Kidney capillary endothelial cell (primary cell): ENCODE results near the gene RNF225.
"Not testable (repeated sequence)": the region's sequence is repeated elsewhere in the genome, so short reads cannot be mapped to it uniquely, and the experiment has no call there.

Source experiments
- DNase-seq: peaks from one replicate; pipeline ENCODE4 v3.0.0-alpha.2; 2018; ENCODE audit warnings: low spot score

Gene RNF225

GRCh38 chr19:58395220-58395978 lies at the start of gene RNF225:
Gene RNF225 (plus strand): TSS chr19:58395656. CDS start chr19:58396090, 434 bp downstream.
- DNase-seq: no peak

DNA sequence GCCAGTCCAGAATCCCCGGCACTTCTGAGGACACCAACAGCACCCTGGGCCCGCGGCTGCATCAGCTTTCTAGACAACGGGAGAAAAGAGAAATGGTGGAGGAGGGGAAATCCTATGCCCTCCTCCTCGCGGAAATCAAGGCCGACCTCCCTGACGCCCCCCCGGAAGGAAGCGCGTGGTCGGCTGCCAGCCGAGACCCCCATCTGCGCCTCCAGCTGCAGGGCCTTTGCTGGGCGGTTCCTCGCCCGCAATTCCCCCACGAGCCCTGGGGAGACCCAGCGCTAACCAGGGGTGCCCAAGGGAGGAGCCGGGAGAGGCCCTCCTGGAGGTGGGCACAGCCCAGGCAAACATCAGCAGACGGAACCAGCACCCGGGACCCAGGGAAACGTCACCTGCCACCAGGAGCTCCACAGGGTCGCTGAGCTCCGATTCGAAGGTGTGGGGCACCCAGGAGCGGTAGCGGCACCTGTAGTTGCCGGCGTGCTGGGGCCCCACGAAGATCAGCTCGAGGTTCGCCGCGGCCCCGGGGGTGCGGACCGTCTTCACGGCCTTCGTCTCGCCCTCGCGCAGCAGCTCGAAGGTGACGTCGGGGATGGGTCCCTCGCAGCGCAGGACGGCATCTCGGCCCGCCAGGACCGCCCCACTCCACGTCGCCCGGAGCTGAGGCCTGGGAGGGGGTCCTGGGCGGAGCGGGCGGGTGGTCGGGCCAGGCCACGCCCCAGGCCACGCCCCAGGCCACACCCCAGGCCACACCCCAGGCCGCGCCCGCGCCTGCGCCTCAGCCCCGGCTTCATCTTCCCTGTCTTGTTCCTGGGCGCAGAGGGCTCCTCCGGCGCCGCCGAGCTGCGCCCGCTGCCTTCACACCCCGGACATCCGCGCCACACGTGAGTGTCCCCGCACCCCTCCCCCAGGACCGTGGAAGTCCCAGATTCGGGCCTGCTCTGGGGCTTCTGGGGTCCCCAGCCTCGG lies 48.2 kb upstream of the RNF225 start:
- no peak for DNase-seq

DNA sequence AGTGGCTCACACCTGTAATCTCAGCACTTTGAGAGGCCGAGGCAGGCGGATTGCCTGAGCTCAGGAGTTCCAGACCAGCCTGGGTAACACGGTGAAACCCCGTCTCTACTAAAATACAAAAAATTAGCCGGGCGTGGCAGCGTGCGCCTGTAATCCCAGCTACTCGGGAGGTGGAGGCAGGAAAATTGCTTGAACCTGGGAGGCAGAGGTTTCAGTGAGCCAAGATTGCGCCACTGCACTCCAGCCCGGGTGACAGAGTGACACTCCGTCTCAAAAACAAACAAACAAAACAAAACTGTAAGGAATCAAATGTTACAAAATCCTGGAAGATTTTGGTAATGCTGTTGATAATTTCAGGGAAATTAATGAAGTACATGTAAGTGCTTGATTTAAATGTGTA lies 47.4 kb upstream of the RNF225 start:
- not testable (repeated sequence) for DNase-seq

GRCh38 chr19:58349590-58349989 lies 45.9 kb upstream of the RNF225 start:
- no peak for DNase-seq

DNA sequence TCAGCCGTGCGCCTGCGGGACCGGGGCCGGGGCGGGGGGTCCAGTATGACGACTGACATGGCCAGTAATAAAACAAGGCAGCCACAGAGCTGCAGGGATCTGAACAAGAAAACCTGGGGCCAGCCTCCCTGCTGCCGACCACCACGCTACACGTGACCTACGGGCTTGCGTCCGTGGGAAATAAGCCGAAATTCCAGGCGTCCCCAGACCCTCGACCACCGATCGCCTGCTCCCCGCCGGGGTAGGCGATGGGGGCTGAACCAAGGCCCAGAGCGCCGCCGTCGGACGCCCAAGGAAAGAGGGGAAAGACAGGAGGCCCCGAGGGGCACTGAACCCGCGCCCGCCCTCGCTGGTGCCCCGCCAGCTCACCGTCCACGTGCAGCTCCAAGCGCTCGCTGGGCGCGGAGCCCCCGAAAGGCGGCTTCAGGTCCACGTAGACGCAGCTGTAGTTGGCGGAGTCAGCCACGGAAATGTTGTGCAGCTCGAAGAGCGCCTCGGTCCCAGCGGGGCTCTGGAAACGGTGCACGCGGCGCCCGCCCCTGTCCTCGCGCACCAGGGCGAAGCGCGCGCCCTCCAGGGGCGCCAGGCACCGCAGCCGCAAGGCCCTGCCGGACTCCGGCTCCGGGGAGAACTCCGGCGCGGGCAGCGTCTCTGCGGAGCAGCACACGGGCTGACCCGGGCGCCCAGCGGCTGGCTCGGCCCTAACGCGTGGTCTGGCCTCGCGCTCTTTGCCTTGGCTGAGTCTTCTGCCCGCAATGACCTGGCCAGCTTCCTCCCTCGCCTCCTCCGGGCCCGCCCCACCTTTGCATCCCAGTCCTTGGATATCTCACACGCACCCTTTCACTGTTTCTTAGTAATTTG lies 45.2 kb upstream of the RNF225 start:
- DNase-seq: no peak

DNA sequence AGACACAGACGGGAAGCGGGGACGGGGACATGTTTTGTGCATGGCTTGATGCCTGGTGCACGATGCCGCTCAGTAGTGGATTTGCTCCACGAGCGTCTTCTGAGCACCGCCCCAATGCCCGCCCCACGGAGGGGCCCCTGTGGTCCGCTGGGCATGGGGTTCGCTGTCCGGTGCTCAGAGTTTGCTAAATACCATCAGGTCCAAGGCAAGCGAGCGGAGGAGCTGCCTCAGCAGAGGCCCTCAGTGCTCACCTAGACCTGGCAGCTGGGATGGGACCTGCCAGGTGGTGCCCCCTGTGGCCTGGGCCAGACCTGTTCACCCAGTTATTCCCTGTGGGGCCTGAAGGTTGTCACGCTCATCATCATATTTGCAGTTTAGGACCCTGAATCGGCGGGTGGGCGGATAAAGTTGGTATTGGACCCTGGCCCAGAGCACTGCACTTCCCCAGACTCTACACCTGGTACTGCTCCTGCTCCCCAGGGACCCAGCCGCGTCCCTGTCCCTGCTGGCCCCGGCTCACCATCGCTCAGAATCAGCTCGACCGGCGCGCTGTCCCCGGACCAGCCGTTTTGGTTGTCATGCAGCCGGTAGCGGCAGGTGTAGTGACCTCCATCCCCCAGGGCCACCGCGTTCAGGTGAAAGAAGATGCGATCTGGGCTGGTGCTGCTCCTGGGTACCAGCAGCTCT lies 44.4 kb upstream of the RNF225 start:
- DNase-seq: no peak

DNA sequence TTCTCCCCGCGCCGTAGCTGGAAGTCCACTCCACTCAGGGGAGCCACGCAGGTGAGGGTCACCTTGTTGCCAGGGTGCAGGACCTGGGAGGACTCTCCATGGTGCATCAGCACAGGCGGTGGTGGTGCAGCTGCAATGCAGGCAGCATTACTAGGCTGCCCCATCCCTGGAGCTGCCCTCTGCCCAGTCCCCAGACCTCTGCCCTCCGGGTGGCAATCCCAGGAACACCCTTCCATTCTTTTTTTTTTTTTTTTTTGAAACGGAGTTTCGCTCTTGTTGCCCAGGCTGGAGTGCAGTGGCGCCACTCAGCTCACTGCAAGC lies 43.9 kb upstream of the RNF225 start:
- DNase-seq: no peak

DNA sequence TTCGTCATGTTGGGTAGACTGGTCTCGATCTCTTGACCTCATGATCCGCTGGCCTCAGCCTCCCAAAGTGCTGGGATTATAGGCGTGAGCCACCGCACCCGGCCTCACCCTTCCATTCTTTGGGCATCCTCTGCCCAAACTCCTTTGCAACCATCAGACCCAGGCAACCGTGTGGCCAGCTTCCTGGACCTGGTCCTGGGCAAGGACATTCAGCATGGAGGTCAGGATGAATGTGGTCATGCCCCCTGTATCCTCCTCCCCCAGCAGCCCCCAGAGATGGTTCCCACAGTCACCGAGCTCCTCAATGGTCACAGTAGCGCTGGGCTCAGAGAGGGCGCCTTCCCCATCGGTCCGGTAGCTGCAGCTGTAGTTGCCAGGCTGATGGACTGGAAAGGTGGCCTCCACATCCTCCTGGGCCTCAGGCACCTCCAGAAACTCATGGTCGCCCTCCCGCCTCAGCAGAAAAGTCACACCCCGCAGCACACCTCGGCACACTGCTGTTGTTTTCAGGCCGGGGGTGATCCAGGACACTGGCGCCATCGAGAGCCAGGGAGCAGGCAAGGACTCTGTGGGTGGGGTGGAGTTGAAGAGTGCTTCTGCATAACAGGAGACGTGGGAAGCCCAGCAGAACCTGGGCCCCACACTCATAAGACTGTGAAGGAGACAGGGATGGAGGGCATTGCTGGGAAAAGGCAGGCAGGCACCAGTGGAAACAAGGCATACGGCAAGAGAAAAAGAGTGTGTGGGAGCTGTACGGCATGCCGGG lies 43.3 kb upstream of the RNF225 start:
- no peak for DNase-seq

DNA sequence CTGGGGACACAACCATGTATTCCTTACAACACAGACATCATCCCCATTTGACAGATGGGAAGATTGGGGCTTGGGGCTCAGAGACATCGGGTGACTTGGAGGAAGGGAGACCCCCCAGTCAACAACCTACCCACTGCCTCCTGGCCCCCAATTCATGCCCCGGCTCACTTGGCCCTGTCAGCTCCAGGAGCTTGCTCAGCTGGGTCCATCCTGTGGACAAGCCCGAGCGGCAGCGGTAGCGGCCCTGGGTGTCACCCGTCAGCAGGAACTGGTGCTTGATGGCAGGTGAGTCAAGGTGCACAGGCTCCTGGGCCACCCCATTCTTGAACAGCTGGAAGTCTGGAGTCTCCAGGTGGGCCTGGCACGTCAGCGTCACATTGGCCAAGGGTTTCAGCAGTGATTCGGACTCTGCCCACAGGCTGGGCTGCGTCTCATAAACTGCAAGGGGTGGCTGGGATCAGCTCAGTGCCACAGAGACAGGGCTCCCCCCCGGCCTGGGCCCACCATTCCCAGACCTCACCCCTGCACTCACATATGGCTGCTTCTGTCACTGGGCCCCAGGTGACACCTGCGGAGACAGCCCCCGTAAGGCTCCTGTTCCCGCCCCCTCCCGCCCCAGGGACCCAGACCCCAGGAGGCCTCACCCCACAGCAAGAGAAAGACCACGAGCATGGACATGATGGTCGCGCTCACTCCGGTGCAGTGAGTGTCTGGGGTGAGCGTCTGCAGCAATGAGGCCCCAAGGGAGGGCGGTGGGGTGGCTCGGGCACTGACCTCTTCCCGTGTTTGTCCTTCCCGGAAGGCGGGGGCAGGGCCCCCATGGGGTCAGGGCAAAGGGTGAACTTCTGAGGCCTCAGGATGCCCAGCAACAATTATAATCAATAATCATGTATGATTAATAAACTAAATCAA lies 42.4 kb upstream of the RNF225 start, which contains the start of gene A1BG:
TSS of gene A1BG (minus strand) at position 733 of the 912 bp plus-strand sequence. CDS start at position 678, 55 bp downstream.
- DNase-seq: no peak

DNA sequence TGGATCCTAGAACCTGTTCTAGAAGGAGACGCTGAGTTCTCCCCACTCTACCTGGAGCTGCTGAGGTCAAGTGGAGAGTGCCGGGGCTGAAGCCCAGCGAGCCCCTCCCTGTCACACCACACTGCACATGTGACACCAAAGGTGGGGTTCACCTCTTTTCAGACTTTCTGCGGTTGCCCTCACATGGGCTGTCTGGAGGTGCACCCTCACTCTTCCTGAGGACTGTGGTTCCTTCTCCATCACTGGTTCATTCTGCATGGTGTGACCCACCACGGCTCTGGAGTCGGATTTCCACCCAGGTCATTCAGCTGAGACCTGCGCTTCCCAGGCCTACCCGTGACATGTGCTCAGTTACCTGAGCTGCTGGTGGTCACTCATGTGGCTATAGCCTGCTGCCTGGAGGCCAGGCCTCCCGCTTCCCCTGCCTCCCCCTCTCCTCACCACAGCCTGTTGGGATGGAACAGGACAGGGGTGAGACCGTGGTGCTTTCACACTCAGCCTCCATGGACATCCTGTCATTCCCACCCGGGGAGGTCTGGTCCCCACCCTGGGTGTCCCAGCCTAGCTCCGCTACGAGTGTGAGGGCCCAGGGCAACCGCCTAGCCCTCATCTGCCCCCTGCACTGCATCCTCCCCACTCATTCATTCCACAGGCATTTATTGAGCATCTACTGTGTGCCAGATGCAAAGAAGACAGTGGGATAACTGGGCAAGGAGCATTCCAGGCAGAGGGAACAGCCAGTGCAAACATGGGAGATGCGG lies 41.6 kb upstream of the RNF225 start:
- no peak for DNase-seq

GRCh38 chr19:58354478-58355030 lies 40.9 kb upstream of the RNF225 start:
- no peak for DNase-seq

- no peak for DNase-seq
Measured at GRCh38 chr19:58355215-58355796, 40.1 kb upstream of the RNF225 start.

DNA sequence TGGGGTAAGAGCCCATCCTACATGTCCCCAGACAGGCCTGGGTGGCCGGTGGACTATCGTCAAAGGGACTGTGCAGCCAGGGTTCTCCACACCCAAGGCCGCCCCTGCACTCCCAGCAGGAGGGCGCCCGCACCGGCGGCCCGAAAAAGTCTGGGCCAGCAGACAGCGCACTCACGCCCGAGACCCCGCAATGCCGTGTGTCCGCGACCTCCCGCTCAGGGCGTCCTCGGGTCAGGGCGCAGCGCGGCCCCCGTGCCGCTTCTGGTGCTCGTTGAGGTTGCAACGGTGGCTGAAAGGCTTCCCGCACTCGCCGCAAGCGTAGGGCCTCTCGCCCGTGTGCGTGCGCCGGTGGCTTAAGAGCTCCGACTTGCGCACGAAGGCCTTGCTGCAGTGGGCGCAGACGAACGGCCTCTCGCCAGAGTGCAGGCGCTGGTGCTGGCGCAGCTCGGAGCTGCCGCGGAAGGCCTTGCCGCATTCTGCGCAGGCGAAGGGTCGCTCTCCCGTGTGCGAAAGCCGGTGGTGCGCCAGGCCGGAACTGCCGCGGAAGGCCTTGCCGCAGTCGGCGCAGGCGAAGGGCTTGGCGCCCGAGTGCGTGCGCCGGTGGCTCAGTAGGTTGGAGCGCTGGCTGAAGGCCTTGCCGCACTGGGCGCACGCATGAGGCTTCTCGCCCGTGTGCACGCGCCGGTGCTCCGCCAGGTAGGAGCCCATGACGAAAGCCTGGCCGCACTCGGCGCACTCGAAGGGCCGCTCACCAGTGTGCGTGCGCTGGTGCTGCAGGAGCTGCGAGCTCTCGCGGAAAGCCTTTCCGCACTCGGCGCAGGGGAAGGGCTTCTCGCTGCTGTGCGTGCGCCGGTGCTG lies 39.3 kb upstream of the RNF225 start:
- no peak for DNase-seq

DNA sequence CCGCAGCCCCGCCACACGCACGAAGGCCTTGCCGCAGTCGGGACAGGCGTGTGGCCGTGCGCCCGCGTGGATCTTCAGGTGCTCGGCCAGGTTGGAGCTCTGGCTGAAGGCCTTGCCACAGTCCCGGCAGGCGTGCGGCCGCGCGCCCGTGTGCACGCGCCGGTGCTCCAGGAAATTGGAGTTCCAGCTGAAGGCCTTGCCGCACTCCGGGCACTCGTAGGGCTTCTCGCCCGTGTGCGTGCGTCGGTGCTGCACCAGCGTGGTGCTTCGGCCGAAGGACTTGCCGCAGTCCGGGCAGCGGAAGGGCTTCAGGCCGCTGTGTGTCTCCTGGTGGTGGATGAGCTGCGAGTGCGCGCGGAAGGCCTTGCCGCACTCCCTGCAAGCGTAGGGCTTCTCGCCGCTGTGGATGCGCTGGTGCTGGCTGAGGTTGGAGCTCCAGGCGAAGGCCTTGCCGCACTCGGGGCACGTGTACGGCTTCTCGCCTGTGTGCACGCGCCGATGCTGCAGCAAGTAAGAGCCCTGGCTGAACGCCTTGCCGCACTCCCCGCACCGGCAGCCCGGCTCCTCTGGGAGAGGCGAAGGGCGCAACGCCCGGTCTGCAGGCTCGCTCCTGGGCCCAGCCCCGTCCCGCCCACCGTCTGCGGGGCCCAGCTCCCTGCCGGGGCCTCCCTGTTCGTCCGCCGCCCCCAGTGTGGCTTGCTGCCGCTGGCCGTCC lies 38.5 kb upstream of the RNF225 start:
- no peak for DNase-seq

GRCh38 chr19:58357481-58358145 lies 37.8 kb upstream of the RNF225 start:
- DNase-seq: no peak

DNA sequence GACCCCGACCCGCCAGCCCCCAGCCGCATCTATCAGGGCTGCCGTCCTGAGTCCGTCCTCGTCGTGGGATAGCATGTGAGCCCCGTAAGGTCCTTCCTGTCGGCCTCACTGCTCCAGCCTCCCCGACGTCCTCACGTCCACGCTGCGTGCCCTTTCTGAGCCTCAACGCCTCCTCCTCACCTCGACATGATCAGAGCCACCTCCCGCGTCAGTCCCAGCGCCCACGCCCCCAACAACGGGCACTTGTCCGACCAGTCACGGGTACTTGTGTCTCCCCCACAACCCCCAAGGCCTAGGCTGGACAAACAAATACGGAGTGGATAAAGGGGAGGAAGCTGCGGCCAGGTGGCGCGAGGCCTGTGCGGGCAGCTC lies 33.6 kb upstream of the RNF225 start:
- no peak for DNase-seq
